H9 (cell line): ENCODE results near the gene SLC22A31. TPM values are rescaled to one million over a fixed set of nuclear protein-coding genes. Genes with fewer than 3 reads are reported as not detected.

Source experiments
- DNase-seq: peaks from one replicate; pipeline ENCODE4 v3.0.0-alpha.2; 2017
- H2AFZ ChIP-seq: one replicate; pipeline ENCODE4 v1.6.1; 2013; ENCODE audit warnings: mild to moderate bottlenecking, low read length, control low read depth, moderate library complexity
- H2AK5ac ChIP-seq: 2 replicates; pipeline ENCODE4 v1.6.1; 2013; ENCODE audit warnings: low read length, control low read depth, mixed read lengths; ENCODE audit not compliant: insufficient read length
- H2BK120ac ChIP-seq: one replicate; pipeline ENCODE4 v1.6.1; 2013; ENCODE audit warnings: low read depth, mild to moderate bottlenecking, low read length, control low read depth, inconsistent platforms; ENCODE audit not compliant: poor library complexity, severe bottlenecking
- H2BK12ac ChIP-seq: 2 replicates; pipeline ENCODE4 v1.6.1; 2013; ENCODE audit warnings: low read length, control low read depth, mixed read lengths, low read depth; ENCODE audit not compliant: insufficient read length
- H2BK15ac ChIP-seq: 2 replicates; pipeline ENCODE4 v1.6.1; 2013; ENCODE audit warnings: low read depth, low read length, control low read depth
- H2BK20ac ChIP-seq: one replicate; pipeline ENCODE4 v1.6.1; 2013; ENCODE audit warnings: low read depth, mild to moderate bottlenecking, low read length, control low read depth, inconsistent platforms; ENCODE audit not compliant: poor library complexity, severe bottlenecking
- H2BK5ac ChIP-seq: 2 replicates; pipeline ENCODE4 v1.6.1; 2013; ENCODE audit warnings: low read length, control low read depth, mixed read lengths; ENCODE audit not compliant: insufficient read length
- H3K14ac ChIP-seq: 2 replicates; pipeline ENCODE4 v1.6.1; 2013; ENCODE audit warnings: low read length, control low read depth; ENCODE audit not compliant: insufficient read depth
- H3K18ac ChIP-seq: 2 replicates; pipeline ENCODE4 v1.6.1; 2013; ENCODE audit warnings: low read depth, mild to moderate bottlenecking, mixed read lengths, low read length, control low read depth; ENCODE audit not compliant: insufficient read length
- H3K23ac ChIP-seq: 2 replicates; pipeline ENCODE4 v1.6.1; 2013; ENCODE audit warnings: low read length, control low read depth, mixed read lengths, low read depth; ENCODE audit not compliant: insufficient read length
- H3K23me2 ChIP-seq: 2 replicates; pipeline ENCODE4 v1.6.1; 2013; ENCODE audit warnings: low read depth, mild to moderate bottlenecking, mixed read lengths, low read length, control low read depth; ENCODE audit not compliant: insufficient read length, poor library complexity, severe bottlenecking
- H3K27ac ChIP-seq: 2 replicates; pipeline ENCODE4 v1.5.1; 2013; ENCODE audit warnings: low read length, control low read depth, mixed read lengths, low read depth; ENCODE audit not compliant: insufficient read length
- H3K27me3 ChIP-seq: 2 replicates; pipeline ENCODE4 v1.6.1; 2013; ENCODE audit warnings: low read length, control low read depth, inconsistent platforms; ENCODE audit not compliant: insufficient read depth
- H3K4ac ChIP-seq: 2 replicates; pipeline ENCODE4 v1.6.1; 2013; ENCODE audit warnings: low read depth, mild to moderate bottlenecking, control low read depth, inconsistent platforms, low read length, moderate library complexity
- H3K4me1 ChIP-seq: 2 replicates; pipeline ENCODE4 v1.6.1; 2013; ENCODE audit warnings: low read length, control low read depth, inconsistent platforms; ENCODE audit not compliant: insufficient read depth
- H3K4me2 ChIP-seq: 2 replicates; pipeline ENCODE4 v1.6.1; 2013; ENCODE audit warnings: low read length, control low read depth, mixed read lengths; ENCODE audit not compliant: insufficient read length, insufficient read depth
- H3K56ac ChIP-seq: 2 replicates; pipeline ENCODE4 v1.6.1; 2013; ENCODE audit warnings: low read depth, mild to moderate bottlenecking, mixed read lengths, low read length, control low read depth; ENCODE audit not compliant: insufficient read length
- H3K79me1 ChIP-seq: 2 replicates; pipeline ENCODE4 v1.6.1; 2013; ENCODE audit warnings: low read depth, mild to moderate bottlenecking, moderate library complexity, low read length, control low read depth, inconsistent platforms; ENCODE audit not compliant: insufficient read depth, poor library complexity, severe bottlenecking
- H3K79me2 ChIP-seq: 2 replicates; pipeline ENCODE4 v1.6.1; 2013; ENCODE audit warnings: low read length, control low read depth, inconsistent platforms; ENCODE audit not compliant: insufficient read depth
- H3K9ac ChIP-seq: 2 replicates; pipeline ENCODE4 v1.6.1; 2013; ENCODE audit warnings: low read length, control low read depth, mixed read lengths; ENCODE audit not compliant: insufficient read length; ENCODE audit errors: extremely low read depth
- H3K9me3 ChIP-seq: one replicate; pipeline ENCODE4 v1.6.1; 2013; ENCODE audit warnings: low read depth, low read length, inconsistent platforms; ENCODE audit not compliant: control insufficient read depth
- H3T11ph ChIP-seq: one replicate; pipeline ENCODE4 v1.6.1; 2013; ENCODE audit warnings: mild to moderate bottlenecking, low read length, control low read depth, inconsistent platforms
- H4K20me1 ChIP-seq: one replicate; pipeline ENCODE4 v1.6.1; 2013; ENCODE audit not compliant: control insufficient read depth, insufficient read length, insufficient read depth
- H4K5ac ChIP-seq: 2 replicates; pipeline ENCODE4 v1.6.1; 2013; ENCODE audit warnings: low read depth, mild to moderate bottlenecking, mixed read lengths, low read length, control low read depth; ENCODE audit not compliant: insufficient read length
- H4K8ac ChIP-seq: replicated peaks from 2 replicates; pipeline ENCODE4 v1.6.1; 2013; ENCODE audit warnings: low read length, control low read depth, mixed read lengths, low read depth; ENCODE audit not compliant: insufficient read length
- H4K91ac ChIP-seq: 2 replicates; pipeline ENCODE4 v1.6.1; 2013; ENCODE audit warnings: low read depth, mild to moderate bottlenecking, moderate library complexity, mixed read lengths, low read length, control low read depth; ENCODE audit not compliant: insufficient read length
- H3K27ac Mint-ChIP-seq, 3 experiments: 2 replicates in 2 of 3; 3 replicates in 1 of 3; pipeline ENCODE4 v1.8.0; 2020 to 2021; ENCODE audit warnings: mixed read lengths in 3 of 3, mild to moderate bottlenecking in 1 of 3, moderate library complexity in 1 of 3
- H3K27me3 Mint-ChIP-seq: 2 replicates; pipeline ENCODE4 v1.8.0; 2021; ENCODE audit warnings: low read depth, mild to moderate bottlenecking, moderate library complexity, mixed read lengths
- H3K36me3 Mint-ChIP-seq, 3 experiments: 2 replicates in 2 of 3; 3 replicates in 1 of 3; pipeline ENCODE4 v1.8.0; 2020 to 2021; ENCODE audit warnings: low read depth in 3 of 3, mixed read lengths in 3 of 3; ENCODE audit not compliant: insufficient read depth in 1 of 3
- H3K4me1 Mint-ChIP-seq, 2 experiments: 2 replicates each; pipeline ENCODE4 v1.8.0; 2020; ENCODE audit warnings: mixed read lengths in 2 of 2
- H3K4me3 Mint-ChIP-seq, 2 experiments: 2 replicates in 1 of 2; 3 replicates in 1 of 2; pipeline ENCODE4 v1.8.0; 2020 to 2021; ENCODE audit warnings: mild to moderate bottlenecking in 2 of 2, mixed read lengths in 2 of 2, moderate library complexity in 1 of 2
- H3K9me3 Mint-ChIP-seq, 2 experiments: 2 replicates in 1 of 2; 3 replicates in 1 of 2; pipeline ENCODE4 v1.8.0; 2020; ENCODE audit warnings: mild to moderate bottlenecking in 2 of 2, mixed read lengths in 2 of 2, moderate library complexity in 1 of 2
- WGBS: extraction: QIAGEN DNeasy Blood & Tissue Kit; methylation state at CpG from one replicate; pipeline ENCODE4 v1.1.7; 2013; ENCODE audit warnings: missing lambda C conversion rate, low lambda C conversion rate, mixed read lengths; ENCODE audit not compliant: insufficient read length; ENCODE audit errors: extremely low coverage; 5-methylcytosine and 5-hydroxymethylcytosine counted together
- total RNA-seq: library from RNA; stranded (reverse); gene quantifications from 2 replicates; pipeline ENCODE4 v1.2.1, GENCODE V29; 2021
- TF ChIP-seq, protein P1 (sequence below): fragments of 200-600 bp; sonication (generic); conservative IDR thresholded peaks from 3 replicates; pipeline ENCODE4 v1.8.0; 2021; ENCODE audit warnings: antibody characterized with exemption, mild to moderate bottlenecking

Gene SLC22A31
- total RNA-seq, 1 experiment from 2014 or later, result 7.7 TPM

DNA sequence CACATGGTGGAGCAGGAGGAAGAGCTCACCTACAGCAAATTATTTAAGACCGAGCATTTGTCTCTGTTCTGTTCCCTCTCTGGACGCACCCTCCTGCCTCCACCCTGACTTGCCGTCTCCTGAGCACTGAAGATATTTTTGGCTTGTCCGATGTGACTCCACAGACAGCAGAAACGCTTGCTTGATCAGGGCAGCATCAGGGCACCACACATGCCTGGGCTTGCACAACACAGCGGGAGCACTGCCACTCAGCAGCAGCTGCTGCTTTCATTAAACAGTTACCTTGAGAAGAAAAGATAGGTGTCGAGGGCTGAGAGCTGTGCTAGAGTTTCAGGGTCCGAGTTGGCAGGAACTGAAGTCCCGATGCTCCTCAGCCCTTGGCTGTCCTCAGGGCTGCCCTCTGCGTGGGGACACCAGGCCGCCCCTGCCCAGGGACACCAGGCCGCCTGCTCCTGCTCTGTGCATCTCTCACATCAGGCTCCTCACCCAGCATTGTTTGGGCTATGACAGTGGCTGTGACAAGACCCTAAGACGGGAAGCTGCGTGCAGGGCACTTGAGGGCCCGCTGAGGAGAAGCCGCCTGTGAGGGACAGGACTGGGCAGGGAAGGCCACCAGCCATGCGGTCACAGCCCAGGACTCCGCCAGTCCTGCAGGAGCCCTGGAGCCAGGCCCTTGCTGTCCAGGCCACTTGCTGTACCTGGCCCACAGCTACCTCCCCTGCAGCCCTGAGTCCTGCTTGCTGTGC, 50.1 kb downstream of the SLC22A31 start:
- no peak overlapping the region for H3K4me2 ChIP-seq
- H3K36me3 Mint-ChIP-seq, result peaks cover 29 to 59% (median 54%) of the 10 kb centered on the region in 3 experiments

More for the DNA sequence above, 50.1 kb downstream of the SLC22A31 start:
- Histone ChIP-seq H3K56ac (no peak overlapping the region), H3K79me1 (no peaks in the 10 kb centered on the region), H4K8ac (no peak overlapping the region), H3K14ac (no peak overlapping the region), H4K20me1 (no peaks in the 10 kb centered on the region), H2AK5ac (no peak overlapping the region), H3K4ac (no peak overlapping the region), H2BK5ac (no peak overlapping the region), H2BK120ac (no peak overlapping the region), H4K91ac (no peak overlapping the region), H3K27ac (no peak overlapping the region), H3K27me3 (no peaks in the 10 kb centered on the region), H3T11ph (no peak overlapping the region), H2BK15ac (no peak overlapping the region), H3K23me2 (no peaks in the 10 kb centered on the region), H3K79me2 (no peaks in the 10 kb centered on the region), H3K9me3 (peaks cover 14% of the 10 kb centered on the region), H3K9ac (no peak overlapping the region), H2BK12ac (no peak overlapping the region), H2AFZ (no peak overlapping the region), H3K4me1 (no peaks in the 10 kb centered on the region), H4K5ac (no peak overlapping the region), H3K18ac (no peak overlapping the region), H3K23ac (no peak overlapping the region), H2BK20ac (no peak overlapping the region)
- no CpG with 5 or more reads among the region's 18 CpGs for WGBS
- Mint-ChIP-seq H3K9me3 (peaks cover 12 to 24% of the 10 kb centered on the region in 2 experiments; a peak in 4 of 5 replicates), H3K4me1 (no peaks in the 10 kb centered on the region), H3K4me3 (no peak overlapping the region), H3K27ac (no peak overlapping the region; a peak in 1 of 7 replicates), H3K27me3 (peaks cover 4% of the 10 kb centered on the region)
- no peak for DNase-seq
- TF ChIP-seq, protein P1, sequence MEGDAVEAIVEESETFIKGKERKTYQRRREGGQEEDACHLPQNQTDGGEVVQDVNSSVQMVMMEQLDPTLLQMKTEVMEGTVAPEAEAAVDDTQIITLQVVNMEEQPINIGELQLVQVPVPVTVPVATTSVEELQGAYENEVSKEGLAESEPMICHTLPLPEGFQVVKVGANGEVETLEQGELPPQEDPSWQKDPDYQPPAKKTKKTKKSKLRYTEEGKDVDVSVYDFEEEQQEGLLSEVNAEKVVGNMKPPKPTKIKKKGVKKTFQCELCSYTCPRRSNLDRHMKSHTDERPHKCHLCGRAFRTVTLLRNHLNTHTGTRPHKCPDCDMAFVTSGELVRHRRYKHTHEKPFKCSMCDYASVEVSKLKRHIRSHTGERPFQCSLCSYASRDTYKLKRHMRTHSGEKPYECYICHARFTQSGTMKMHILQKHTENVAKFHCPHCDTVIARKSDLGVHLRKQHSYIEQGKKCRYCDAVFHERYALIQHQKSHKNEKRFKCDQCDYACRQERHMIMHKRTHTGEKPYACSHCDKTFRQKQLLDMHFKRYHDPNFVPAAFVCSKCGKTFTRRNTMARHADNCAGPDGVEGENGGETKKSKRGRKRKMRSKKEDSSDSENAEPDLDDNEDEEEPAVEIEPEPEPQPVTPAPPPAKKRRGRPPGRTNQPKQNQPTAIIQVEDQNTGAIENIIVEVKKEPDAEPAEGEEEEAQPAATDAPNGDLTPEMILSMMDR, result no peak
